Measurements from ENCODE around the gene PIF1. TPM values are rescaled to one million over a fixed set of nuclear protein-coding genes. Genes with fewer than 3 reads are reported as not detected.

PIF1 gene
- 10 to 100 TPM in 1 of 3 donors, 1 to 10 TPM in 2; 6.2 to 23.9 (median 9.7) TPM for total RNA-seq
- 1.3 TPM for total RNA-seq (2013)

GRCh38 chr15:64825431-64826294 lies at the start of gene PIF1:
TSS of gene PIF1 (minus strand) at chr15:64825647. CDS start at chr15:64824335, 1,312 bp downstream.
- peaks cover 34% of the 10 kb centered on the region for H3K4me1 ChIP-seq (ENCODE audit: control insufficient read depth, insufficient read depth, low read length)
- H3K36me3 ChIP-seq (ENCODE audit: control insufficient read depth, insufficient read depth, low read length), result no peaks in the 10 kb centered on the region
- no peak for TF ChIP-seq CTCF (IDR thresholded peaks at IDR 0.05)
- no peaks in the 10 kb centered on the region for H3K27me3 ChIP-seq (ENCODE audit: control insufficient read depth, insufficient read depth, low read length)
- H3K27ac Mint-ChIP-seq, result peak within 1 kb of the TSS; percentile 70 to 73
- peak within 1 kb of the TSS; percentile 37 for H3K27ac ChIP-seq (ENCODE audit: low read length)
- H3K4me3 Mint-ChIP-seq, result peak within 1 kb of the TSS; percentile 89
- intact Hi-C loops (cut with micrococcal nuclease), result loop anchor here (1.0 kb wide), 3 partner anchors 10 to 70 kb away; partner anchors contain the start of gene PLEKHO2
- no peaks in the 10 kb centered on the region for H3K27me3 Mint-ChIP-seq (ENCODE audit: low read depth in 2 of 2)
- H3K4me1 Mint-ChIP-seq, result peaks cover 33 to 41% of the 10 kb centered on the region in 2 donors
- ATAC-seq, result peak; percentile 90 to 99 (median 93)
- peak within 1 kb of the TSS; percentile 30 for H3K4me3 ChIP-seq (ENCODE audit: low read length)
- no peaks in the 10 kb centered on the region for H3K9me3 Mint-ChIP-seq
- no peaks in the 10 kb centered on the region for H3K9me3 ChIP-seq (ENCODE audit: control insufficient read depth, insufficient read depth, low read length)
- H3K36me3 Mint-ChIP-seq, result no peaks in the 10 kb centered on the region
- WGBS (ENCODE audit: insufficient coverage), result 8% methylated on average over 35 of the region's 35 CpGs
- DNase-seq, result peak; percentile 78 to 97

- H3K9me3 Mint-ChIP-seq, result no peaks in the 10 kb centered on the region
- no peaks in the 10 kb centered on the region for H3K27me3 Mint-ChIP-seq (ENCODE audit: low read depth in 2 of 2)
- Histone ChIP-seq H3K4me1 (ENCODE audit: control insufficient read depth, insufficient read depth, low read length) (peaks cover 29% of the 10 kb centered on the region), H3K4me3 (ENCODE audit: low read length) (no peak overlapping the region), H3K9me3 (ENCODE audit: control insufficient read depth, insufficient read depth, low read length) (no peaks in the 10 kb centered on the region), H3K27me3 (ENCODE audit: control insufficient read depth, insufficient read depth, low read length) (no peaks in the 10 kb centered on the region), H3K36me3 (ENCODE audit: control insufficient read depth, insufficient read depth, low read length) (peaks cover 22% of the 10 kb centered on the region), H3K27ac (ENCODE audit: low read length) (peak overlapping the region; percentile 47)
- H3K4me3 Mint-ChIP-seq, result no peak overlapping the region
- 29% methylated on average over 9 of the region's 9 CpGs for WGBS (ENCODE audit: insufficient coverage)
- ATAC-seq, result peak in 2 of 3 donors; percentile 27 to 31
- H3K36me3 Mint-ChIP-seq, result no peaks in the 10 kb centered on the region
- intact Hi-C loops (cut with micrococcal nuclease), result no loop called here
- TF ChIP-seq CTCF (IDR thresholded peaks at IDR 0.05), result no peak
- no peak for DNase-seq
- H3K27ac Mint-ChIP-seq, result peak overlapping the region; percentile 75 to 77
- H3K4me1 Mint-ChIP-seq, result peaks cover 29 to 51% of the 10 kb centered on the region in 2 donors
These were observed 44.9 kb upstream of the PIF1 start for GRCh38 chr15:64870353-64870752.

GRCh38 chr15:64869501-64869900 lies 44.1 kb upstream of the PIF1 start:
- Histone ChIP-seq H3K36me3 (ENCODE audit: control insufficient read depth, insufficient read depth, low read length) (peaks cover 31% of the 10 kb centered on the region), H3K9me3 (ENCODE audit: control insufficient read depth, insufficient read depth, low read length) (no peaks in the 10 kb centered on the region), H3K4me3 (ENCODE audit: low read length) (no peak overlapping the region), H3K27ac (ENCODE audit: low read length) (no peak overlapping the region), H3K4me1 (ENCODE audit: control insufficient read depth, insufficient read depth, low read length) (peaks cover 29% of the 10 kb centered on the region), H3K27me3 (ENCODE audit: control insufficient read depth, insufficient read depth, low read length) (no peaks in the 10 kb centered on the region)
- no peak for DNase-seq
- H3K27me3 Mint-ChIP-seq (ENCODE audit: low read depth in 2 of 2), result no peaks in the 10 kb centered on the region
- peaks cover 23 to 45% of the 10 kb centered on the region in 2 donors for H3K4me1 Mint-ChIP-seq
- peak overlapping the region; percentile 75 to 77 for H3K27ac Mint-ChIP-seq
- H3K9me3 Mint-ChIP-seq, result no peaks in the 10 kb centered on the region
- TF ChIP-seq CTCF (IDR thresholded peaks at IDR 0.05), result no peak
- intact Hi-C loops (cut with micrococcal nuclease), result no loop called here
- H3K36me3 Mint-ChIP-seq, result no peaks in the 10 kb centered on the region
- no peak for ATAC-seq
- H3K4me3 Mint-ChIP-seq, result no peak overlapping the region

Measured in natural killer cell (primary cell).